HuH-7 (cell line): ENCODE results near the gene PAM.
"Not testable (repeated sequence)": the region's sequence is repeated elsewhere in the genome, so short reads cannot be mapped to it uniquely, and the experiment has no call there.

Source experiments
- DNase-seq: peaks from one replicate; pipeline ENCODE4 v3.0.0; 2011; ENCODE audit warnings: low spot score

PAM gene

GRCh38 chr5:102903074-102903871 lies 148.2 kb downstream of the PAM start:
- DNase-seq = no peak

GRCh38 chr5:102905056-102905455 lies 150.0 kb downstream of the PAM start:
- no peak for DNase-seq

- not testable (repeated sequence) for DNase-seq
Observed at GRCh38 chr5:102907099-102907498, 152.0 kb downstream of the PAM start.

GRCh38 chr5:102910240-102911226 lies 155.4 kb downstream of the PAM start:
- DNase-seq = no peak

GRCh38 chr5:102911973-102912372 lies 156.9 kb downstream of the PAM start:
- no peak for DNase-seq

GRCh38 chr5:102916109-102916508 lies 161.0 kb downstream of the PAM start:
- no peak for DNase-seq

- DNase-seq = no peak
Observed at GRCh38 chr5:102918986-102919610, 164.0 kb downstream of the PAM start.

- DNase-seq = no peak
Observed at GRCh38 chr5:102920762-102921161, 165.7 kb downstream of the PAM start.

GRCh38 chr5:102921341-102922044 lies 166.4 kb downstream of the PAM start:
- DNase-seq = no peak

GRCh38 chr5:102922111-102922720 lies 167.1 kb downstream of the PAM start:
- no peak for DNase-seq

- no peak for DNase-seq
Observed at GRCh38 chr5:102922799-102923477, 167.8 kb downstream of the PAM start.

- no peak for DNase-seq
Observed at GRCh38 chr5:102924963-102925362, 169.9 kb downstream of the PAM start.

- DNase-seq = no peak
Observed at GRCh38 chr5:102927007-102927406, 171.9 kb downstream of the PAM start.

GRCh38 chr5:102930244-102930643 lies 175.1 kb downstream of the PAM start:
- no peak for DNase-seq

- DNase-seq = no peak
Observed at GRCh38 chr5:102931085-102931725, 176.1 kb downstream of the PAM start.

GRCh38 chr5:102932781-102933180 lies 177.7 kb downstream of the PAM start:
- no peak for DNase-seq

GRCh38 chr5:102933316-102933715 lies 178.2 kb downstream of the PAM start:
- DNase-seq = no peak

GRCh38 chr5:102933721-102934459 lies 178.8 kb downstream of the PAM start:
- no peak for DNase-seq

GRCh38 chr5:102937894-102938293 lies 182.8 kb downstream of the PAM start:
- DNase-seq = no peak

GRCh38 chr5:102941111-102941510 lies 186.0 kb downstream of the PAM start:
- no peak for DNase-seq
